Measurements from ENCODE around the gene ARHGEF1.

Gene ARHGEF1

DNA sequence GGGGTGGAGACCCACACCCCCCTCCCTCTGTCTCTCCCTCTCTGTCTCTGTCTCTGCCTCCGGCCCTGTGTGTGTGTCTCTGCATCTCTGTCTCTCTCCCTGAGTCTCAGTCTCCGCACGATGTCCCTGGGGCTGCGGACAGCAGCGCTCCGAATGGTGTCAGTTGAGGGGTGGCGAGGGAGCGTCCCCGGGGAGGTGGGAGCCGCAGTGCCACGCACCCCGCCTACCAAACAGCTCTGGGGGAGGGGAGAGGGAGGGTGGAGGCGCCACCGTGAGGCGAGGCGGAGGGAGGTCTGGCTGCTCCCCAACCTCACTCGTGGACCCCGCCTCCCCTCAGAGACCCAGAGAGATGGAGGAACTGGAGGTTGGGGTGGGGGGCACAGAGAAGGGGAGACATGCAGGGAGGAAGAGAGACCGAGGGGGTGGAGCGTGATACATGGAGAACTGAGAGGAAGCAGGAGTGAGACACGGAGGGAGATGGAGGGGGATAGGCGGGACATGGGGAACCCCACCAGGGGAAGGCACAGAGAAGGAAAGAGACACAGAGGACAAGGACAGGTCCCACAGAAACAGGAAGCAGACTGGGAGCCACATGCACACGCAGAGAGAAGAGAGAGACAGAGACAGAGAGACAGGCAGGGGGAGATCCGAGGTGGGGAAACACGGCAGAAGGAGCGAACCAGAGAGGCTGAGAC, 38.0 kb downstream of the ARHGEF1 start:
- no peak for DNase-seq

GRCh38 chr19:41921577-41922576, 38.9 kb downstream of the ARHGEF1 start:
- no peak for DNase-seq

DNA sequence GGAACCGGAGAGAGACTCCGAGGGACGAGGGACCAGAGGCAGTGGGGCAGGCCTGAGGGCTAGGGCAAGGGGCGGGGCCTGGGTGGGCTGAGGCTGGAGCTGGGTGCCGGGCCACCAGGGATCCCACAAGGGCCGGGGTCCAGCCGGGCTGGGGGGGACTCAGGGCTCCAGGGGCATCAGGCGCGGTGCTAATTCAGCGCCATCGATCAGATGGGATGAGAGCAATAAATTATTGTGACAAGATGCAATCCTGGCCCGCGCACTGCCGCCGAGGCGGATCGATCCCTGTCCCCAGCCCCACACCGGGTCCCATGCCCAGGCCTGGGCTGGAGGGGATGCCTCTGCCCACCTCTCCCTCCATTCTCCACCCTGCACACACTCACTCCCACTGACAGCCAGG, 39.6 kb downstream of the ARHGEF1 start:
- DNase-seq, result no peak

DNA sequence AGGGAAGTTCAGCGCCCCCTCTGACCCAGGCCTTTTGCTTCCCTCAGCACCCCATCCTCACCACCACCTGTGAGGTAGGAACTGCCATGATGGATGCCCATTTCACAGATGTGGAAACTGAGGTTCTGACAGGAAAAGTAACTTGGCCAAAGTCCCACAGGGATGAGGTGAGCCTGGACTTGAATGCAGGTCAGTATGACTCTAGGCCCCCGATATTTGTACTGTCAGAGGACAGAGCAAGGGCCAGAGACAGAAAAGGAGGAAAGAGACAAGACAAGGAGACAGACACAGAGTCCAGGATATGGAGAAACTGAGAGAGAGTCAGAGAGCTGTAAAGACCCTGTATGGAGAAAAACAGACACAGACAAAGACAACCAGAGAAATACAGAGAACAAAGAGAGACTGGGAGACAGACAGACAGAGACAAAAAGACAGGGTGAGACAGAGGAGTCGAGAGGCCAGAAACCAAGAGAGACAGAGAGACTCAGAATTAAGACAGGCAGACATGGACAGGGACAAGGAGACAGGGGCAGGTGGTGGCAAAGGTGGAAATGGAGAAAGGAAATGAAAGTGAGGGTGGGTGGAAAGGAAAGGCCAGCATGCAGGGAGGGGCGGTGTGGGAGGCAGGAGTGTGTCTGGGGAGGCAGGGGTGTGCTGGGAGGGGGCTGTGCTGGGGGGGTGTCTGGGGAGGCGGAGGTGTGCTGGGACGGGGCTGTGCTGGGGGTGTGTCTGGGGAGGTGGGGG, 40.2 kb downstream of the ARHGEF1 start:
- no peak for DNase-seq

DNA sequence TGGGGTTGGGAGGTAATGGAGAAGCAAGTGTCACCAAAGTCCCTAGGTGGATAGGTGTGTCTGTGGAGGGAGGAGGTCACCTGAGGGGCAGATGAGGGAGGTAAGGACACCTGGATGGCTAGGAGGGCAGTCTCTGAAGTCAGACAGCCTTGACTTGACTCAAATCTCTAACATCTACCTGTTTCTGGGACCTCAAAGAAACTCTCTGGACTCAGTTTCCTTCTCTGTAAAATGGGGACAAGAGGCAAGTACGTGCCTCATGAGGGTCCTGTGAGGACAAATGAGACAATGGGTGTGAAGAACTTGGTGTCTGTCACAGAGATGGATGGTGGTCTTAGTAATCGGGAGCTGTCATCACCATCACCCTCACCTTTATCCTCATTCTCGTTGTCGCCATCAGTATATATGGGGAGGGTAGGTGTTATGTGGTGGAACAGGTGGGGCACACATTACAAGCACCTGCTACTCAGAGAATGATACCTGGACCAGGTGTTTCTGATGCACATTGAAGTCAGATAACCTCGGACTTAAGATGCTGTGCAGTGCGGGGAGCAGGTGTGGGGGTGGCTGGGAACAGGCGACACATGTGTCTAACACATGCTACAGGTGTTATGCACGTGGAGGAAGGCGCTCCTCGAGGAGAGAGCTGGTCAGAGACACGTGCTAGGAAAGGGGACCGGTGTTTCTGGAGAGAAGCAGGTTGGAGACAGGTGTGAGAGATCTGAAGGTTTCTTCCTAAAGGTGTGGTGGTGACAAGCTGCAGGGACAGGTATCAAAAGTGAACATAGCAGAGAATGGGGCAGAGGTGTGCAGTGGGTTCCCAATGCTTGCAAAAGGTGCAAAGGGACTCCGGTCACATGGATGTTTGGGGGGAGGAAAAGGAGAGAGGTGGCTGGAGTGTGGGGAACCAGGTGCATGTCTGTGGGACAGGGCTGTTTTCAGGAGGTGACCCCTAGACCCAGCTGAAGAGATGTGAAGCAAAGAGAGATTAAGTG, 41.5 kb downstream of the ARHGEF1 start:
- no peak for DNase-seq

DNA sequence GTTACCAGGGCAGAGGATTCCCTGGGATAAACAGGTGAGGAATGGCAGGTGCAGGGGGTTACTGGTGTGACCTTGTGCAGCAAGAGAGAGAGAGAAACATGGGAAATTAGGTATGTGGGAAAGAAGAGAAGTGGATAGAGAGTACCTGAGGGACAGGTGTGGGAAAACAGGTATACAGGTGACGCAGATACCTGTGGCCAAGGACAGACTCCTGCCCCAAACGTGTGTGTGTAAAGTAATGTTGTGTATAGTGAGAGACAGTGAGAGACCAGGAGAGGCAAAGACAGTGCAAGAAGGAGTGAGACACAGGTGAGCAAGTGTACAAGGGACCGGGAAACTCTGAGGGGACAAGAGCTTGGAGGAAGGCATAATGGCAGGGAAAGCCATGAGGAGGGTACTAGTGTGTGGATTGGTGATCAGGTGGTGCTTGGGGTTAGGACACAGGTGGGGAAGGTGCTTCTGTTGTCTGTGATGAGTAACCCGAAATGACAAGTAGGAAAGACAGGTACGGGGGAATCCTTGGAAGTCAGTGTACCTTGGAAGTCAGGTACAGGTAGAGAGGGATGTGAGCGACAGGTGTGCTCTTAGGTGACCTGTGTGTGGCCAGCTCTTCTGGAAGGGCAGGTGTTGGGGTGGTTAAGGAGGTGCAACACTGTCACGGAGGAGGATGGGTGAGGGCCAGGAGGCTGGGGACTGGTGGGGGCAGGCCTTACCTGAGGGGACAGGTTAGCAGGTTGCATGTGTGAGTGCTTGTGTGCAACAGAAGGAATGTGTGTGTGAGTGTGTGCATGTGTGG, 42.4 kb downstream of the ARHGEF1 start:
- no peak for DNase-seq

GRCh38 chr19:41926028-41926762, 43.2 kb downstream of the ARHGEF1 start:
- no peak for DNase-seq

DNA sequence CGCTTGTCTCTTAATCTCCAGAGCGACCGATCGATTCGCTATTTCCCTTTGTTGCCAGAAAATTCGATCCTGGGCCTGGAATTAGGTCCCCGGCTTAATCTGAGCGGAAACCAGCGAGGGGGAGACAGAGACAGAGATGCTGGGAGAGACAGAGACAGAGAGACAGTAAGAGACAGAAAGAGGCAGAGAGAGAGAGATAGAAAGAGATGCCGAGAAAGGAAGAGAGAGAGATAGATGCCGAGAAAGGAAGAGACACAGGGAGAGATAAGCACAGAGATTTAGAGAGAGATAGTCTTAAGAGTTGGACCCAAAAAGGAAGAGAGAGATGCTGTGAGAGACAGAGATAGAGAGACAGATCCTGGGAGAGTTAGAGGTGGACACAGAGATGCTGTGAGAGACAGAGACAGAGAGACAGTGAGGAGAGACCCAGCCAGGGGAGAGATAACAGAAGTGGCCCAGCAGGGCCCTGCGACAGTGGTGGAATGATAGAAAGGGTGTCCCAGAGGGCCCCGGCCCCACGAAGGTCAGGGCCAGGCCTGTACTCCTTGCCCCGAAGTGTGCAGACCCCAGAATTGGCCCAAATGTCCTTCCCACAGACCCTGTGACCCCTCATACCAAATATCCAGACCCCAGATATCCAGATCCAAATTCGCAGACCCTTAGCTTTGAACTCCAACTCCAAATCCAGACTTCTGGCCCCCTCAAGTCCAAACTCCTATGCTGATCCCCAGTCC, 43.9 kb downstream of the ARHGEF1 start:
- no peak for DNase-seq

DNA sequence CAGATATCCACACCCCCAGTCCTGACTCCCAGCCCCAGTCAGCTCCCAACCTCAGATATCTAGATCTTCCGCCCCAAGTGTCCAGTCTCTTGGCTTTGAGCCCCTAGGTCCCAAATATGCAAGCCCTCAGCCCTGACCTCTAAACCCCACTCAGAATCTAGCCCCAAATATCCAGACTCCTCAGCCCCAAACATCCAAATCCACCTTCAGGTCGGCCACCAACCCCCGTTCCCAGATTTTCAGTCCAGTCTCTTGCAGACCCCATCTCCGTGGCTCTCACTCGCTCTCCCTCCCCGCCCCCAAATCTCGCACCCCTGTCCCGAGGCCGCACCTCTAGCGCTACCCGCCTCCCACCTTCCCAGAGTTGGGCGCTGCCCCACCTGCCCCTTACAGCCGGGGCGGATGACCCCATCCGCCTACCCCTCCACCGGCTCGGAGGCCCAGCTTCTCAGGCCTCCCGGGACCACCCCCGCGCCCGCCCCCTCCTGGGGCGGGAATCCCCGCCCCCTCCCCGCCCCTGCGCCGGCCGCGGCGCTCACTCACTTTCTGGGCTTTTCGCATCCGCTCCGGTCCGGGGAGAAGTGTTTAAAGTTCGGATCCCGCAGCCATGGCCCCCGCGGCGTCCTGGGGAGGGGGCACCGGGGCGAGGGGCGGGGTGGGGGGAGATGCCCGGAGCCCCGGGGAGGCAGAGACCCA, 44.7 kb downstream of the ARHGEF1 start:
- DNase-seq, result no peak

DNA sequence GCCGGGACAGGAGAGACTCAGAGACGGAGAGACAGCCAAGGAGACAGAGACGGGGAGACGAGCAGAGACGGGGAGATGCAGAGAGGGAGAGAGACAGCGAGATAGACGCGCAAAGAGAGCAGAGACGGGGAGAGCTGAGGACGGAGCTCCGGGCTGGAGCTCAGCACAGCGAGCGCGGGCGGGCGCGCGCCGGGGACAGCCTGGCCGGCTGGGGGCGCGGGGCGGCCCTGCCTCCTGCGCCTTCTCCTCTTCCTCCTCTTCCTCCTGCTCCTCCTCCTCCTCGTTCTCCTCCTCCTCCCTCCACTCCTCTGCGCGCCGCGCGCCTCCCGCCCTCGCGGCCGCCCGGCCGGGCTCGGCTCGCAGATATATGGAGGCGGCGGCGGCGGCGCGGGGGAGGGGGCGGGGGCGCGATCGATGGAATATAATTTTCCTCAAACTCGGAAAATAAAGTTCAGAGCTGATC, 45.3 kb downstream of the ARHGEF1 start, which contains the start of gene ERFL:
TSS of gene ERFL (minus strand) at position 229 of the 463 bp plus-strand sequence. CDS start 15,530 bp downstream, outside the sequence.
- peak; percentile 19 for DNase-seq

GRCh38 chr19:41928754-41929535, 46.0 kb downstream of the ARHGEF1 start:
- DNase-seq, result no peak

GRCh38 chr19:41929536-41930071, 46.6 kb downstream of the ARHGEF1 start:
- DNase-seq, result no peak

DNA sequence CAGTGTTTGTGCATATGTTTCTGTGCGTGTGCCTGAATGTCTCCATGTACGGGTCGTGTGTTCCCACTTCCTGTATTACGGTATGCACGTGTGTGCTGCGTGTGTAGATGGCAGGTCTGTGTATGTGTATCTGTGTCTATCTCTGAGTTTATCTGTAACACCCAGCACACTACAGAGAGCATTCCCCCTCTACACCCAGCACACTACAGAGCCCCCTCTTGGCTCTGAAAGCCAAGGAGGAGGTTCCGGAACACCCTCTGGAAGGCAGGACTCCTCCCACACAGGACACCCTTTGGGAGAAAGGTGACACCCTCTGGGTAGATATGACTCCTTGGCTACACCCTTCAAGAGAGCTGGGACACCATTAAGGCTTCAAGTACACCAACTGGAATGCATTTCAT, 47.3 kb downstream of the ARHGEF1 start:
- no peak for DNase-seq

DNA sequence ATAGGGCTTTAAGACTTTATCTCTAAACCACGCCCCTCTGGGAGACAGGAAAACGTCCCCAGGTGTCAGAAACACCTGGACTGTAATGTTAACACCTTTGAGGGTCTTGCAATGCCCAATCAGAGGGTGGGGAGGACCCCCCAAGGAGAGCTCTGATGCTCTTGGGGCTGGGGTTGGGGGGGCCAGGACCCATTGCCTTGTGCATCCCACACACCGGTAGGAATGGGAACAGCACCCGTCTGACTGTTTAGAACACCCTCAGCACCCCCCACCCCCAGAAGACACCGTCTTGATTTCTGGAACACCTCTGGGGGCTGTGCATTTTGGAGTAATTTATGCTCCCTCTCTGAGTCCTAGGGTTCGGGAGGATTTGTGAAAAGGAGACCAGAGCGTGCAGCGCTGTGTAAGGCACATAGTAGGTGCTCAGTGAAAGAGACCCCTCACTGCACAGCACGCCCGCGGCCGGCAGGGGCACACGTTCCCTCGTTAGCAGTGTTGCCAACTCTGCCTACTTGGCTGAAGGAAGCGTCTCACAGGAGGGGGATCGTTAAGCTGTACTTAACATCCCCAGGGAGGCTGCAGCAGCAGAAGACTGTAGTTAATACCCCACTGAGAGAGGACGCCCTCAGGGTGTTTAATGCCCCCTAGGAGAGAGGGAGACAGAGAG, 48.1 kb downstream of the ARHGEF1 start:
- no peak for DNase-seq

DNA sequence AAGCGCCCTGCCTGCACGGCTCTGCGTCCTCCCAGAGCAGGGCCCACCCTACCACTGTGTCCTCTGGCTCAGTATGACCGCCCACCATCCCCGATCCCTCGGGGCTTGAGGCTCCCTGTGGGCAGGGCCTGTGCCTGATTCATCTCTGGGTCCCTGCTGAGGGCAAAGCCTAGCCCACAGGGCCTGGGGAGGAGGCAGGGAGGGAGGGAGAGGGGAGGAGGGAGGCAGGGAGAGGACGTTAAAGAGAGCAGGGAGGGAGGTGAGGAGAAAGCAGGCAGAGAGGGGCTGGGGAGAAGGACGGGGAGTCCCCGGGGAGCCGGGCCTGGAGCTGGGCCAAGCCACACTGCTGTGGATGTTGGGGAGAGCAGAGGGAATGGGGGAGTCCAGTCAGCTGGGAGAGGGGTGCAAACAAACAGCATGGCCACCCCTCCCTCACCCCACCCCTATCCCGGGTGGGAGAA, 49.3 kb downstream of the ARHGEF1 start:
- no peak for DNase-seq

DNA sequence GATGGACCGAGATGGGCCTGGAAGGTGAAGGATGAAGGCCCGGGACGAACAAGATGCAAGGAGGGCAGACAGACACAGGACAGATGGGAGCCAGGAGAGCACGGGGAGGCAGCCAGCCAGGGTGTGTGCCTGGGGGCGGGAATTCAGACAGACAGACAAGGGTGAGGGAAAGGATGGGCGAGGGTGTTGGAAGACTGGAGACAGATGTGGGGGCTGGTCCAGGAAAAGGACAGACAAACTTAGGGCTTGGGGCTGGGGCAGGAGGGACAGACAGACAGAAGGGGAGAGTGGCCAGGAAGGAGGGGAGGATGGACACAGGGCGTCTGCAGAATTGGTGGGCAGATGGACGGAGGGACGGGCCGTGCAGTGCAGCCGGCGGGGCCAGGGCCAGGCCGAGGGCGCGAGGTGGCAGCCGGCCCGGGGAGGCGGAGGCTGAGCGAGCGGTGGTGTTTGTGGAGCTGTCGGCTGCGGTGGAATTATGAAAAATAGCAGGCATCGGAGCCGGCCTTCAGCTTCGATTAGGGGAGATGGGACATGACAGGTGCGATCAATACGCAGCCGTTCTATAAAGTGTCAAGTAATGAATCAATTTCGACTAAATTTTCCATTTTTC, 49.8 kb downstream of the ARHGEF1 start:
- DNase-seq, result no peak
